GM19455 (cell line): ENCODE data around the gene CSNK2A1.

Experiments
- ATAC-seq: cut with Tn5 transposase; IDR thresholded peaks from one replicate; pipeline ENCODE4 v1.9.1; 2021; ENCODE audit not compliant: unreplicated experiment

CSNK2A1 gene

DNA sequence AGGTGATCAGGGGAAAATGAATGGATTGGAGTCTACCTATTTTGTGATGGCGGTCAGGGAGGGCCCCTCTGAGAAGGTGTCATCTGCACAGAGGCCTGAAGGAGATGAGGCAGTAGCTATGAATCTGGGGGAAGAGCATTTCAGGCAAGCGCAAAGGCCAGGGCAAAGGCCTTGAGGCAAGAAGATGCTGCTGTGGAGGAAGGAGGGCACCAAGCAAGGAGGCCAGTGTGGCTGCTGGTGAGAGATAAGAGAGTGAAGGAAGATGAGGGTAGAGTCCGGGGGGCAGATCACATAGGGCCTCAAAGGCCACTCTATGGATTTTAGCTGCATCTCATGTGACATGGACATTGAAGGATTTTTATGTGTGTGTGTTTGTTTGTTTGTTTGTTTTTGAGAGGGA is 20.6 kb upstream of the CSNK2A1 start:
- ATAC-seq, result no peak

DNA sequence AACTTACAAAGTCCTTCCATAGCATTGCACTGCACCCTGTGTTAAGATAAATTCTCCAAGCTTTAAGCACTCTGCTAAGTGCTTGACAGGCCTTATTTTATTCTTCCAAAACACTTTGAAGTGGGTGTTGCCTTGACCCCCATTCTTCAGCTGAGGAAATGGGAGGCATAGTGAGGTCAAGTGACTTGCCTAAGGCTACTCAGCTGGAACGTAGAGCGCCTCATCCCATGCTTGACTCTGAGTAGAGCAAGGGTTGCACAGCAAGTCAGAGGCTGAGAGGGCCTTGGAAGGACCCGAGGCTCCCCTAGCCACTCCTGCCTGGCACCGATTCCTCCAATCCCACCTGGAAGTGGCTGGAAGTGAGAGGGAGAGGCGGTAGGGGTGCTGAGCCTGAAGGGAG is 19.6 kb upstream of the CSNK2A1 start:
- no peak for ATAC-seq

DNA sequence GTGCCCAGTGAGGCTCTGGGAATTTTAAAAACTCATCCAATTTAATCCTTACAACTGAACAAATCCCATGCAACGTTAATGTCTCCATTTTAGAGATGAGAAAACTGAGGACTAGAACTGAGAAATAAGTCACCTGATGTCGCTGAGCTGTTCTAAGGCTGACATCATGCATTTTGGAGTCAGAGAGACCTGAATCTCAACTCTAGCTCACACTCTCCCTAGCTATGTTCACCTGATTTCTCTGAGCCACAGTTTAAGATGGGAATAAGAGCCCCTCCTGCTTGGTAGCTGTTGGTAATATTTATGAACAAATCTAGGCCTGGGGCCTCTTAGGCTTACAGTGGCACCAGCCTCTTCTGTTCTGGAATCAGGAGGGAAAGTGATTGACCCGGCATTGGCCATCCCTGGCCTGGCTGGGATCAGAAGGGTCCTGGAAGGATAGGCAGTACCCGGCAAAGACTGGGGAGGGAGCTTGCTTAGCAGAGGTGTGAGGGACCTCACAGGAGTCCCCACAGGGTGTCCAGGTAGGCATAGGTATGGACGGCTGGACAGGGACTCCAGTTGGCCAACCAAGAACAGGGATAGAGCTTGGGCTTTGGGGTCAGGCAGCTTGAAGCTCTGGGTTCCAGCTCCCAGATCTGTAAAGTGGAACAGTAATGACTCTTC is 18.8 kb upstream of the CSNK2A1 start:
- ATAC-seq, result no peak

DNA sequence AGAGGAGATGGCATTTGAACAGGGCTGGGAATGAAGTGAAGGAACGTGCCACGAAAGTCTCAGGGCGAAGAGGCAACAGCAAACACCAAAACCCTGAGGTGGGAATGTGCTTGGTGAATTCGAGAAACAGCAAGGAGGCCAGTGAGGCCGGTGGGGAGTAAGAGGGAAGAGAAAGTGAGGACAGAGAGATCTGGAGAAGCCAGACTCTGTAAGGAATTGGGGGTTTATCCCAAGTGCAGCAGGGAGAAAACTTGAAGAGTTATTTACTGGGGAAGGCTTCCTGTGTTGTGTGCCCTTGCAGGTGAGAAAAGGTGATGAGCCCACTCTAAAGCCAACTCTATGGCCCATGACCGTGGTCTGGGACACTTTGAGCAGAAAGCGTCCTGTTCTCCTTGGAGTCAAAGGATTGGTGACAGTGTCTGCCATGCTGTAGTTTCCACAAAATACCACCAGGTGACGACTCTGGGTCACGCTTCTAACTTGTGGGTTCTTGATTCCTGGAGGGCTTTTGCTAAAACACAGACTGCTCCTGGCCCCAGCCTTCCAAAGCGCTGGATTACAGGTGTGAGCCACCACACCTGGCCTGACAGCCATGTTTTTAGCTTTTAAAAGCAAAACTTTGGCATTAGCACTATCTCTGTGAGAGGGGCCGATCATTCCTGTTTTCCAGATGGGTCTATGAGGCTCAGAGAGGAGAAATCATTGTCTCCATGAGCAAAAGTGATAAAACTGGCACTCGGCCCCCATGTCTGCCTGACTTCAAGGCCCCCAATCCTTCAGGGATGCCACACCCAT is 18.0 kb upstream of the CSNK2A1 start:
- ATAC-seq, result no peak

DNA sequence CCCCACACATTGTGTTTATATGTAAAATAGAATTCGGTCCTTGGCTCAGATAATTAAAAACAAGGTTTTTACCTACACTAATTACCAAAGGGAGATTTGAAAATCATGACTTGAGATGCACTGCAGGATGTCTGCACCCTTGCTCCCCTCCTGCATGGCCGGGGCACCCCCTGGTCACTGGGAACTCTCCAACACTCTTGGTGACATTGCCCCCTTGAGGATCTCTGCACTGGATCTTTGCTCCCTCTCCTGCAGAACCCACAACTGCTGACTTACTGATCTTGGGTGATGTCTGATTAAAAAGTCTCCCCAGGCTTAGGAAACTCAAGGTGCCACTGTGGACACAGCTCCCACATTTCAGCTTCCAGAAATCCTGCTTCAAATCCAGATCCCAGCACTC is 17.1 kb upstream of the CSNK2A1 start:
- ATAC-seq, result no peak

DNA sequence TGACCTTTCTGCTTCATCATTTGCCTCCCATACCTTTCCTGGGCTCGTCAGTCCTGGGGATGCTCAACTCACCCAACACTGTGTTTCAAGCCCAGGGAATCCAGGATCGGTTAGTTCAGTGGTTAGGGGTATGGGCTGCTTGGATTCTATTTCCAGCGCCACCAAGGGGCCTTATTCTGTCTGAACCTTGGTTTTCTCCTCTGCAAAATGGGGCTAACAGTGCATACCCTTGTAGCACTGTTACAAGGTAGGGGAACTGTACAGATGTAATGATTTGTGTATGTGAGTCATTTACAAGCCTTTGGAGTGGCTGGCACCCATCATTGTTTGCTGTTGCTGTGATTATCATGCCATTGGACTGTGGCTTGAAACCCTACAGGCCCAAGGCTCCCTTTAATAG is 14.5 kb upstream of the CSNK2A1 start:
- ATAC-seq, result no peak

DNA sequence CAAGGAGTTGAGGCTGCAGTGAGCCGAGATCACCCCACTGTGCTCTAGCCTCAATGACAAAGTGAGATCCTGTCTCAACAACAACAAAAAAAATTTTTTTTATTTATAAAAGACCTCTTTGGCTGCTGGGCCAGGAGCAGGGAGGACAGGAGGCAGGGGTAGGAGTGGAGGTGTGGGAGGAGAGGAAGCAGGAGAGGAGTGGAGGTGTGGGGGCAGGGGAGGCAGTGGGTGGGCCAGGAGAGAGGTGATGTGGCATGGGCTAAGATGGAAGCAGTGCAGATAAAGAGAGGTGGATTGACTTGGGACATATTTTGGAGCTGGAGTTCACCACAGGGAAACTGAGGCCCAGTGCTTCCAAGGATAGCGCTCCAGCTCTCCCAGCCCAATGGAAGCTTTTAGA is 13.4 kb upstream of the CSNK2A1 start:
- ATAC-seq, result no peak

DNA sequence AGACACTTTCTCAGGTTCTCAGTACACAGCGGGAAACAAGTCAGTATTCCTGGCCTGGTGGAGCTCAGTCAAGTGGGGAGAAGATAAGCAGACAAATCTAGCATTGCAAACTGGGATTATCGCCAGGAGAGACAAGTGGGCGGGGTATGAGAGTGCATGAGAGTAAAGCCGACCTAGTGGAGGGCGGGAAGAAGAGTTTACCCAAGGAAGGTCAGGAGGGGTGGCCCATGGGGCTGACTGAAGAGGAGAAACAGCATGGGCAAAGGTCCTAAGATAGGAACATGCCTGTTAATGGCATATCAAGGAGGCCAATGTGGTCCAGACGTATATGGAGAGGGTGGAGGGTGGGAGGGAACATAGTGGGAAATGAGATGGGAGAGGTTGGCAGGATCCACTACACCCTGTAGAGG is 12.4 kb upstream of the CSNK2A1 start:
- ATAC-seq, result no peak

DNA sequence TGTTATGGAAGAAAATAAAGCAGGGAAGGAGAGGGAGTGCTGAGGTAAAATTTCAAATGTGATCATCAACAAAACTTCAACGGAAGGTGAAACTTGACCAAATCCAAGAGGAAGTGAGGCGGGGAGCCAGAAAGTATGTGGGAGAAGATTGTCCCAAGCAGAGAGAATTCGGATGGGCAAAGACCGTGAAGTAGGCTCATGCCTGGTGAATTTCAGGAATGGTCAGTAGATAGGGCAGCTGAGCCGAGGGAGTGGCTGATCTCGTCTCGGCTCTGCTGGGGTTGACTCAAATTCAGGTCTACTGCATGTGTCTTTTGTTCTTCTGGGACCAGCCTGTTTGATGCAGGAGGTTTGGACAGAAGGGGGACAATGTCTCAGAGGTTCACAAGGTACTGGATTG is 7.0 kb upstream of the CSNK2A1 start:
- ATAC-seq, result no peak

DNA sequence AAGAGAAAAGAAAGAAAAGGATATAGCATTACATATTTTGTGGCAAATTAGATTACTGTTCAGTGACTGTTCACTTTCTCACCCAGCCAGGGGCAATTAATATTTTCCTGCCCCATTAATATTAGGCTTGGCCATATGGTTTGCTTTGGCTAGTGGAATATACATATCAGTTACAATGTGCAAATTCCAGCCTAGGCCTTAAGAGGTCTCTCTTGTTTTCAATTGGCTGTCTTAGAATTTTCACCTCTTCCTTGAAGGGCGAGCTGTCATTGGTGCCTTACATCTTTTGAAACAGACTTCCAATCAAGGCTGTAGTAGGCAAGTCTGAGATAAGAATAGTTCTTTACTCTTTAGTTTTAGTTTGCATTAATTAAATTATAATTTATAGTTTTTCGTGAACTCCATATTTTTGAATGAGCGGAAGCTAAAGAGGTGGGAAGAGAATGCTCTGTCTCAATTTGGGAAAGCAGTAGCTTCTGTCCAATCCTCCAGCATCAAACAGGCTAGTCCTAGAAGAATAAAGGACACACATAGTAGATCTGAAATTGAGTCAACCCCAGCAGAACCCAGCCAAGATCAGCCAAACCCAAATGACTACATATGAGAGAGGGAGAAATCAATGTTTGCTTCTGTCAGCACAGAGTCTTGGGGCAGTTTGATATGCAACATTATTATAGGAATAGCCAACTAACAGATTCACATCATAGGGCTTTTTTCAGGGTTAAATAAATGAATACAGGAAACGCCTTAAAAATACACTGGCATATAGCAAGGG is 6.3 kb upstream of the CSNK2A1 start:
- no peak for ATAC-seq

DNA sequence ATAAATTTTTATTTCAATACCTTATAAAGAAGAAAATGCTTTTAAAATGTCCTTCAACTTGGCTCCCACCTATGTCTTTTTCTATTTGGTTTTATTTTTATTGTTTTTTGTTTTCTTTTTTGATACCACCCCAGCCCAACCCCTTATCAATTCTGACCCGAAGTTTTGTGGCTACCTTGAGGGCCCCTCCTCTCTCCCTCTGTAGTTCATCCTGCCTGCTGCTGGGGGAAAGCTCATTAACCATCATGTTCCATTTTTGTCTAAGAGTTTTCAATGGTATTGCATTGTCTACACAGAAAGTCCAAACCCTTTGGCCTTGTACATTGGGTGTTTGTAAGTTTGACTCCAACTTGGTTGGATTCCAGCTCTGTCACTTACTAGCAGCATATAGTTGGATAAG is 5.3 kb upstream of the CSNK2A1 start:
- ATAC-seq, result no peak

DNA sequence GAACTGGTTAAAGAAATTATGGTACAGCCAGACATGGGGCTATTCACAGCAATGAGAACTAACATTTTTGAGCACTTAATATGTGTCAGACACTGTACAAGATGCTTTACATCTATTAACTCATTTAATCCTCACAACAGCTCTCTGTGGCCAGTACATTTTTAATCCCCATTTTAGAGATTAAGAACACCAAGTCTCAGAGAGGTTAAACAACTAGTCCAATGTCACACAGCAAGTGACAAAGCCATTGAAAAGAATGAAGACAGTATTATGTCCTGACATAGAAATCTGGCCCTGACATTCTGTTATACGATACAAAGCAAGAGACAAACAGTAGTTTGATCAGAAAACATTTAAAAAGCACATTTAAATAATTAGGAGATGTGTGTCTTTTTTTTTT is 3.8 kb upstream of the CSNK2A1 start:
- ATAC-seq, result no peak

DNA sequence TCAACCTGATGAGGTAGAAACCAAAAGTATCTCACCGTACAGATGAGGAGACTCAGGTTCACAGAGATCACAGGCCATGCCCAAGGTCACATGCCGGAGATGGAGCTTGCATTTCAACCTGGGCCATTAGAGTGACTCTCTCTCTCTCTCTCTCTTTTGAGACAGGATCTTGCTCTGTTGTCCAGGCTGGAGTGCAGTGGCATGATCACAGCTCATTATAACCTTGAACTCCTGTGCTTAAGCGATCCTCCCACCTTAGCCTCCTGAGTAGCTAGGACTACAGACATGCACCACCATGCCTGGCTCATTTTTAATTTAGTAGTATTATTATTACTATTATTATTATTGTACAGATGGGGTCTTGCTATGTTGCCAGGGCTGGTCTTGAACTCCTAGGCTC is 2.8 kb upstream of the CSNK2A1 start:
- ATAC-seq, result no peak

DNA sequence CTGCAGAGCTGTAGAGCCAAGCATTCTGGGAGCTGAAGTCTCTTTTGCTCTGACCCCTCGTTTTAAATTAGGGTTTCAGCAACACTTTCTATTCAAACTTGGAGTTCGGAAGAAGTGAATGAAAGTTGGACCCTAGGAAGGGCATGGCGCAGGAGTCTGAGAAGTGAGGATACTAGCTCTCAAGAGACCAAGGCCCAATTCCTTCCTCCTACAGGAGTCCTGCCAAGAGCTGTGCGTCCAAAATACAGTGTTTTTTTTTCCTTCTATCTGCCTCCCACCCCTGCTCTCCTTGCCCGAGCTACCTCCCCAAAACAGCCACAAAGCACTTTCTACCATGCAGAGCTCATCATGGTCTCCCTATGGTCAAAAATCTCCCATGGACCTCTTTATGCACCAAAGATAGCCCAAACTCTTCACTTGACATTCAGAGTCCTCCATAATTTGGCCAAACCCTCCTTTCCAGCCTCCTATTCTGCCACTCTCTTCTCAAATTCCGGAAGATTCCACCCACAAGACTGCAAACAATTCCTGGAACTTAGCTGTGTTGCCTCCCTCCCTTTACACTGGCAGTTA is 649 bp upstream of the CSNK2A1 start:
- no peak for ATAC-seq

DNA sequence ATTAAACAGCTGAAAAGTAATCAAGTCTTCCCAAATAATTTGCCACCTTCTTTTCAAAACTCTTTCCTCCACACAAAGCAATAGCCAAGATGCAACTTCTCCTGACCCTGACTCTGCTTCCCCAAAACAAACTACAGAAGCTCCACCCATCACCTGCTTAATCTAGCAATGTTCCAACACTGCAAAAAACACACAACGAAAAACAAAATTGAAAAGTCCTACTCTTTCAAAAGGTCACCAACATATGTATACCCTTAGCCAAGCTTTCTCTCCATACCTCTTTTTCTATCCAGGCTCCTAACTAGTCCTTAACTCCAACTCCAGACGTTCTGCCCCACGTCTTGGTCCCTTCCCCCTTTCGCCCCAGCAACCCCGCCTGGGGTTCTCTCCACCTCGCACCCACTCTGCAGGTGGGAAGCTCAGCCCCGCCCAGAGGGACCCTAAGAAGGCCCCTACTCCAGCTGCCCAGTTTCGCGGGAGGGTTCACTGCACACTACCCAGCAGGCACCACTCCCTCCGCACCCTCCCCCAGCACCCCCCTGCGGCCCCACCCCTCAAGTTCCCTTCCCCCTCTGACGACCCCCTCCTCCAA is 717 bp downstream of the CSNK2A1 start:
- ATAC-seq, result no peak

DNA sequence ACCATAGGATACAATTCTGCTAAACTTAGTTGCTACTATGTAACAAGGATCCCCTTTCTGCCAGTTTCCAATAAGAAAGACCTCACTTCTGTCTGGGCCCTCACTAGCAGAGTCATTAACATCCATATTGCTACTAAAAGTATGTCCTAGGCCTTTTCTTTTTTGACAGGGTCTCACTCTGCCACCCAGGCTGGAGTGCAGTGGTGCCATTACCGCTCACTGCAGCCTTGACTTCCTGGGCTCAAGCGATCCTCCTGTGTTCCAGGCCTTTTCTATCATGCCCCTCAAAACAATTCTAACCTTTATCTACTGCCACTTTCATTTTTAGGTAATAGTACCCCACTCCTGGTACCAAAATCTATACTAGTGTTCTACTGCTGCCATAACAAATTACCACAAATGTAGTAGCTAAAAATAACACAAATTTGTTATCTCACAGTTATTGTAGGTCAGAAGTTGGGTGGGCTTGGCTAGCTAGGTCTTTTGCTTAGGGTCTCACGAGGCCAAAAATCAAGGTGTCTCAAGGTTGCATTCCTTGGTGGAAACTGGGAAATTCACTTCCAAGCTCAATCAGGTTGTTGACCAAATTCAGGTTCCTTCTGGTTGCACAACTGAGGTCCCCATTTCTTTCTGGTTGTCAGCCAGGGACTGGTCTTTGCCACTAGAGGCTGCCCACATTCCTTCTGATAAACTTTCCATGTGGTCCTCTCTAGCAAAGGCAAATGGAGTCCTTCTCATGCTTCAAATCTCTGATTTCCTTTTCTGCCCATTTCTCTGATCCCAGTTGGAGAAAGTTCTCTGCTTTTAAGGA is 3.0 kb downstream of the CSNK2A1 start:
- ATAC-seq, result no peak

DNA sequence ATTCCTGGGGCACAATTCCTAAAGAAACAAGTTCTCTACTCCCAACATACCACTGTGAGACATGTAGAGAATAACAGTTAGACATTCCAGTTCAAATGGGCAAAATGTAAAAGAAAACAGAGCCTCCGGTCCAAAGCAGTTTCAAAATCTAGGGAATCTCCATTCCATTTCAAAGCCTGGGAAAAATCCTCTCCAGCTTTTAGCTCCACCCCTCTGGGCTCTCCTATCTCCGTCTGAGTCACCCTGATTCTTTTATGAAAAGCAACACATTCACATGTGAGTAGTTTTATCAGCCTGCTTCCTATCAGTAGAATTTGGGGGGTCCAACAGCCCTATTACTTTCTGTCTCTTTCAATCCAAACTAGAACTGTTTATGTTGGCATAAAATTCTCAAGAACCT is 3.7 kb downstream of the CSNK2A1 start:
- ATAC-seq, result no peak

DNA sequence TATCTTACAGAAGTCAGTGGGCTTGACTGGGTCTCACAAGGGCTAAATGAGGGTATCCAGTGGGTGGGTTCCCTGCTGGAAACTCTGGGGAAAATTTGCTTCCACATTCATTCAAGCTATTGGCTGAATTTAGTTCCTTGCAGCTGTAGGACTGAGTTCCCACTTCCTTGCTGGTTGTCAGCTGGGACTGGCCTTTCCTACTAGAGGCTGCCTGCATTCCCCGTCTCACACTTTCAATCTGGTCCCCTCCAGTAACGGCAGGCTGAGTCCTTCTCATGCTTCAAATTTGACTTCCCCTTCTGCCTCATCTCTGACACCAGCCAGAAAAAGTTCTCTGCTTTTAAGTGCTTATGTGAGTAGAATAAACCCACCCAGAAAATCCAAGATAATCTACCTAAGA is 4.4 kb downstream of the CSNK2A1 start:
- ATAC-seq, result no peak

DNA sequence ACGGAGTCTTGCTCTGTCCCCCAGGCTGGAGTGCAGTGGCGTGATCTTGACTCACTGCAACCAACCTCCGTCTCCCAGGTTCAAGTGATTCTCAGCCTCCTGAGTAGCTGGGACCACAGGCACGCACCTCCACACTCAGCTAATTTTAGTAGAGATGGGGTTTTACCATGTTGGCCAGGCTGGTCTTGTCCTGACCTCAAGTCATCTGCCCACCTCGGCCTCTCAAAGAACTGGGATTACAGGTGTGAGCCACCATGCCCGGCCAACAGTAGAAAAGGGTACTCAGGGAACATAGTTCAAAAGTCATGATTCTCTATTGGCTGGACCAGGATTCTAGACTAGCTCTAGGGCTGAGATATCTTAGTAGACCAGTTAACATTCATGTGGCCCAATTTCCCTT is 5.6 kb downstream of the CSNK2A1 start:
- ATAC-seq, result no peak

DNA sequence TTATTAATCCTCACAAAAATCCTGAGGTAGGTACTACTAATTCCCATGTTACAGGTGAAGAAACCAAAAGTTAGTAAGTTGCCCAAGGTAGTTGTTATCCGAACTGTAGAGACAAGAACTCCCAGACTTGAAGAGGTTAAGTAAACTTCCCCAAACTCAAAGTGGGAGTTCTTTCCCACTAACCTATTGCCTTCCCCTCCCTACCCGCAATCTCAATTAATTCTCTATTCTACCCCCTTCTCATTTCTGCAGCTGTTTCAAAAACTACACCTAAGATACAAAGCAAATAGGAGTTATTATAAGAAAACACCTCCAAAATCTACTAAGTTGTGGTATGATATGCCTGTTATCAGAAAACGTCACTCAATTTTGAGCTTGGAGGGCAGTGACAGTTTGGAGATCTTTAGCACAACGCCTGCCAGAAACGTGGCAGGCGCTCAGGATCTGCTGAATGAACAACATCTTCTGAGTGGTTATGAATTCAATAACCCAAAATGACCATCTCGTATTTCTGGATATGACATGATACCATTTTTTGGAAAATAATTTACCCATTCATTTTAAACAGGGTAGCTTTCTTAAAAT is 7.1 kb downstream of the CSNK2A1 start:
- no peak for ATAC-seq
